Thymus (tissue), 11 donors: ENCODE data around the gene OR2S2. TPM values are rescaled to one million over a fixed set of nuclear protein-coding genes. Genes with fewer than 3 reads are reported as not detected.
A peak's percentile ranks its signal among the peaks of the same experiment; 100 is the strongest.
"Not testable (repeated sequence)": the region's sequence is repeated elsewhere in the genome, so short reads cannot be mapped to it uniquely, and the experiment has no call there.

Source experiments
- DNase-seq, 9 donors: peaks; one replicate each; pipeline ENCODE4 v3.0.0-alpha.2; 2013; ENCODE audit warnings: low spot score in 9 of 9, low read depth in 6 of 9, missing footprints in 1 of 9
- H3K27ac ChIP-seq, 2 donors: one replicate each; pipeline ENCODE4 v1.5.1; 2013; ENCODE audit warnings: control low read depth in 1 of 2, low read depth in 1 of 2, low read length in 1 of 2, mild to moderate bottlenecking in 1 of 2, moderate library complexity in 1 of 2
- H3K27me3 ChIP-seq, 2 donors: one replicate each; pipeline ENCODE4 v1.5.1; 2013; ENCODE audit warnings: low read length in 1 of 2; ENCODE audit not compliant: control insufficient read depth in 2 of 2, insufficient read depth in 1 of 2
- H3K36me3 ChIP-seq, 2 donors: one replicate each; pipeline ENCODE4 v1.5.1; 2013; ENCODE audit warnings: low read length in 1 of 2, mild to moderate bottlenecking in 1 of 2, moderate library complexity in 1 of 2; ENCODE audit not compliant: control insufficient read depth in 2 of 2, insufficient read depth in 2 of 2
- H3K4me1 ChIP-seq, 2 donors: one replicate each; pipeline ENCODE4 v1.5.1; 2013; ENCODE audit warnings: low read length in 2 of 2; ENCODE audit not compliant: control insufficient read depth in 2 of 2, insufficient read depth in 2 of 2
- H3K4me3 ChIP-seq, 2 donors: one replicate each; pipeline ENCODE4 v1.5.1; 2013; ENCODE audit warnings: low read length in 2 of 2, control low read depth in 1 of 2, mild to moderate bottlenecking in 1 of 2
- H3K9me3 ChIP-seq, 2 donors: one replicate each; pipeline ENCODE4 v1.5.1; 2013; ENCODE audit warnings: low read length in 1 of 2, mild to moderate bottlenecking in 1 of 2; ENCODE audit not compliant: control insufficient read depth in 2 of 2, insufficient read depth in 1 of 2
- WGBS: extraction: QIAGEN DNeasy Blood & Tissue Kit; methylation state at CpG from one replicate; pipeline ENCODE4 v1.1.7; 2013; 5-methylcytosine and 5-hydroxymethylcytosine counted together
- polyA plus RNA-seq: library from polyadenylated mRNA; stranded (reverse); fragments of 200-250 nt; gene quantifications from one replicate; pipeline ENCODE4 v1.2.3, GENCODE V29; 2013
- total RNA-seq: library from RNA; stranded (reverse); fragments of 120-200 nt; gene quantifications from one replicate; pipeline ENCODE4 v1.2.4, GENCODE V29; 2013
- donor health status: healthy.

Gene OR2S2
- total and polyA plus RNA-seq, 2 donors = 0.02 TPM; not detected in 1

- no peak for DNase-seq
- 98% methylated on average over 3 of the region's 3 CpGs for WGBS
- Histone ChIP-seq H3K9me3 (no peaks in the 10 kb centered on the region), H3K4me3 (no peak overlapping the region), H3K27ac (peak overlapping the region in 1 of 2 donors; percentile 14), H3K4me1 (peaks cover 0 to 21% of the 10 kb centered on the region in 2 donors), H3K36me3 (no peaks in the 10 kb centered on the region), H3K27me3 (no peaks in the 10 kb centered on the region)
Observed at GRCh38 chr9:35919212-35920008, 38.5 kb downstream of the OR2S2 start.

GRCh38 chr9:35918780-35919179 is 39.2 kb downstream of the OR2S2 start:
- no peak overlapping the region for H3K27ac ChIP-seq
- WGBS = 97% methylated on average over 3 of the region's 3 CpGs
- H3K4me1 ChIP-seq = peaks cover 0 to 20% of the 10 kb centered on the region in 2 donors
- DNase-seq = no peak
- no peak overlapping the region for H3K4me3 ChIP-seq
- no peaks in the 10 kb centered on the region for H3K36me3 ChIP-seq
- no peaks in the 10 kb centered on the region for H3K27me3 ChIP-seq
- no peaks in the 10 kb centered on the region for H3K9me3 ChIP-seq

GRCh38 chr9:35917261-35917660 is 40.7 kb downstream of the OR2S2 start:
- no peak for DNase-seq
- no peak overlapping the region for H3K4me3 ChIP-seq
- WGBS = 92% methylated on average over 4 of the region's 4 CpGs
- H3K36me3 ChIP-seq = no peaks in the 10 kb centered on the region
- H3K27ac ChIP-seq = no peak overlapping the region
- H3K9me3 ChIP-seq = no peaks in the 10 kb centered on the region
- peaks cover 0 to 14% of the 10 kb centered on the region in 2 donors for H3K4me1 ChIP-seq
- H3K27me3 ChIP-seq = no peaks in the 10 kb centered on the region

DNA sequence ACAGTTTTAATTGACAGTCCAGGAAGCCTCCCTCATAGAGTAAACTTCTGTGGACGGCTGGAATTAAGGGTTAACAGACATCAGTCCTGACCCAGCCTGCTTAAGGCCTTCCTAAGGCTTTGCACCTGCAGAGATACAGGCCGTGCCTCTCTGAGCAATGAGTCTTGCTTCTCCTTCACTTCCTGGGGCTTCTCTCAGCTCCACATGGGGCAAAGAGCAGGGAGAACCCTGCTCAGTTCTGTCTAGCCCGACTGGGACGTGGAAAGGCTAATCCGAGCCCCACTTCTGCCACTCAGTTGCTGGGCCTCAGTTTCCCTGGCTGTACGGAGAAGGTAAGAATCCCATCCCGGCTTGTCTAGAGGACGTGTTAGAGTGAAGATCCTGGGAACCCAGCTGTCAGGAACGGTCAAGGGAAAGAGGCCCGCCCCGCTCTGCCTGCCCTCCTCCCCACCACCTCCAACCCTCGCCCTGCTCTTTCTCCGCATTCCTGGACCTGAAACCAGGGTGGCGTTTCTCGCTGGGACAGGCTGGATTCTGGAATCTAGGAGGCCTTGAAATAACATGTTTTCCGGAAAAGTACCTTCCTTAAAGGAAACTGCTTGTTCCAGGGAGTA is 42.2 kb downstream of the OR2S2 start:
- WGBS = 93% methylated on average over 16 of the region's 16 CpGs
- Histone ChIP-seq H3K27ac (peak overlapping the region in 1 of 2 donors; percentile 7), H3K36me3 (no peaks in the 10 kb centered on the region), H3K4me3 (no peak overlapping the region), H3K4me1 (peaks cover 4 to 24% of the 10 kb centered on the region in 2 donors), H3K9me3 (no peaks in the 10 kb centered on the region), H3K27me3 (no peaks in the 10 kb centered on the region)
- no peak for DNase-seq

- 88% methylated on average over 9 of the region's 9 CpGs for WGBS
- H3K4me3 ChIP-seq = no peak overlapping the region
- H3K9me3 ChIP-seq = no peaks in the 10 kb centered on the region
- no peaks in the 10 kb centered on the region for H3K27me3 ChIP-seq
- H3K36me3 ChIP-seq = no peaks in the 10 kb centered on the region
- peak in 2 of 9 donors; percentile 33 to 77 for DNase-seq
- H3K27ac ChIP-seq = peak overlapping the region in 1 of 2 donors; percentile 58
- H3K4me1 ChIP-seq = peaks cover 4 to 37% of the 10 kb centered on the region in 2 donors
Observed at GRCh38 chr9:35914301-35914807, 43.6 kb downstream of the OR2S2 start.

DNA sequence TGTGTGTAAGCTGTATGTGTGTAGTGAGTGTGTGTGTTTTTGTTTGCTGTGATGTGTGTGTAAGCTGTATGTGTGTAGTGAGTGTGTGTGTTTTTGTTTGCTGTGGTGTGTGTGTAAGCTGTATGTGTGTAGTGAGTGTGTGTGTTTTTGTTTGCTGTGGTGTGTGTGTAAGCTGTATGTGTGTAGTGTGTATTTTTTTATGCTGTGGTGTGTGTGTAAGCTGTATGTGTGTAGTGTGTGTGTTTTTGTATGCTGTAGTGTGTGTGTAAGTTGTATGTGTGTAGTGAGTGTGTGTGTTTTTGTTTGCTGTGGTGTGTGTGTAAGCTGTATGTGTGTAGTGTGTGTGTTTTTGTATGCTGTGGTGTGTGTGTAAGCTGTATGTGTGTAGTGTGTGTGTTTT is 44.5 kb downstream of the OR2S2 start:
- H3K27me3 ChIP-seq, H3K9me3 ChIP-seq, H3K4me3 ChIP-seq, H3K36me3 ChIP-seq, H3K27ac ChIP-seq, DNase-seq: not testable (repeated sequence)
- peaks cover 7 to 46% of the 10 kb centered on the region in 2 donors for H3K4me1 ChIP-seq

- Histone ChIP-seq H3K36me3 (no peaks in the 10 kb centered on the region), H3K4me3 (no peak overlapping the region), H3K9me3 (no peaks in the 10 kb centered on the region), H3K4me1 (peaks cover 12 to 51% of the 10 kb centered on the region in 2 donors), H3K27ac (no peak overlapping the region), H3K27me3 (no peaks in the 10 kb centered on the region)
- 90% methylated on average over 10 of the region's 10 CpGs for WGBS
- no peak for DNase-seq
Observed at GRCh38 chr9:35912791-35913400, 45.1 kb downstream of the OR2S2 start.

DNA sequence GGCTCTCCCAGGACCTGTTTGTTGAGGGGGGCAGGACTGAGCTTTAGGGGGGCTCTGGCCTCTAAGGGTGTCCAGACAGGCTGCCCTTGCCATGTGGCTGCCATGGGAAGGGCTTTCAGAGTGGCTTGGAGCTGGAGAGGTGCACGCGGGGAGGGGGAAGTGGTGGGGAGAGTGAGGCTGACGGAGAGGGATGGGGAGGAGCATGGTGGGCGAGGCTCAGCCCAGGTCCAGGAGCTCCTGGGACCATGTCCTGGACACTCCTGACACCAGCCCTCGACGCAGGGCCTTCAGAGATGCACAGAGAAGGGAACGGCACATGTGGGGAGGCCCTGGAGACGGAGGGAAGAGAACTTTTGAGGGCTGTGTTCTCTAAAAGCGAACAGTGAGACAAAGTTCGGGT is 46.3 kb downstream of the OR2S2 start:
- Histone ChIP-seq H3K4me1 (peaks cover 12 to 58% of the 10 kb centered on the region in 2 donors), H3K27ac (no peak overlapping the region), H3K27me3 (no peaks in the 10 kb centered on the region), H3K36me3 (no peaks in the 10 kb centered on the region), H3K9me3 (no peaks in the 10 kb centered on the region), H3K4me3 (no peak overlapping the region)
- no peak for DNase-seq
- 82% methylated on average over 10 of the region's 10 CpGs for WGBS
